Activated gamma-delta T cell treated with anti-CD3 and anti-CD28 coated beads, Interleukin-2, amount 50 U/mL, for 16 hours (primary cell): ENCODE data around the gene EGFL7.

Source experiments
- DNase-seq: peaks from one replicate; pipeline ENCODE4 v3.0.0-alpha.2; 2020; ENCODE audit warnings: low read depth

EGFL7 gene

DNA sequence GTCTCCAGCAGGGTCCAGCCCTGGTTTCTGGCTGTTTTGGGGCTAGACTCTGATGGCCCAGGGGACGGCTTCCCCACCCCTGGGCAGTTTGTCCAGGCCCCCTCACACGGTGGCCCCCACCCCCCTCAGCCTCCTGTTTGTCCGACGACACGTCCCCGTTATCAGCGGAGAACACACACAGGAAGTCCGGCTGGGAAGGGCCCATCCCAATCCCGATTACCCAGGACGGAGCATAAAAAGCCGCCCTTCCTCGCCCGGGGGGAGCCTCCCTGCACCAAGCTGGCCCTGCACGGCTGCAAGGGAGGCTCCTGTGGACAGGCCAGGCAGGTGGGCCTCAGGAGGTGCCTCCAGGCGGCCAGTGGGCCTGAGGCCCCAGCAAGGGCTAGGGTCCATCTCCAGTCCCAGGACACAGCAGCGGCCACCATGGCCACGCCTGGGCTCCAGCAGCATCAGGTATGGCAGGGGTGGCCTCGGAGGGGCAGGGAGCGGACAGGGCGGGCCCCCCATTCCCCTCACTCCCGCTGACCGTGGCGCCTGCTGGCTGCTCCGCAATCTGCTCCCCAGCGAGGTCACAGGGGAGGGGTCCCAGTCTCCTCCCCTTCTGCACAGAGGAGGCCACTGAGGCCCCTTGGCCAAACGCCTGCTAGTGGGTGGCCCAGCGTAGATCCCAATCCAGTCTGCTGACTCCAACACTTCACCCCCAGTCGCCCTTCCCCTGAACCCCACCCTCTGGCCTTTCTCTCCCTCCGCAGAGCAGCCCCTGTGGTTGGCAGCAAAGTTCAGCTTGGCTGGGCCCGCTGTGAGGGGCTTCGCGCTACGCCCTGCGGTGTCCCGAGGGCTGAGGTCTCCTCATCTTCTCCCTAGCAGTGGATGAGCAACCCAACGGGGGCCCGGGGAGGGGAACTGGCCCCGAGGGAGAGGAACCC is at the start of gene EGFL7:
EGFL7 (plus strand) TSS at position 261 of the 926 bp plus-strand sequence. CDS start 5,367 bp downstream, outside the sequence.
- no peak for DNase-seq

DNA sequence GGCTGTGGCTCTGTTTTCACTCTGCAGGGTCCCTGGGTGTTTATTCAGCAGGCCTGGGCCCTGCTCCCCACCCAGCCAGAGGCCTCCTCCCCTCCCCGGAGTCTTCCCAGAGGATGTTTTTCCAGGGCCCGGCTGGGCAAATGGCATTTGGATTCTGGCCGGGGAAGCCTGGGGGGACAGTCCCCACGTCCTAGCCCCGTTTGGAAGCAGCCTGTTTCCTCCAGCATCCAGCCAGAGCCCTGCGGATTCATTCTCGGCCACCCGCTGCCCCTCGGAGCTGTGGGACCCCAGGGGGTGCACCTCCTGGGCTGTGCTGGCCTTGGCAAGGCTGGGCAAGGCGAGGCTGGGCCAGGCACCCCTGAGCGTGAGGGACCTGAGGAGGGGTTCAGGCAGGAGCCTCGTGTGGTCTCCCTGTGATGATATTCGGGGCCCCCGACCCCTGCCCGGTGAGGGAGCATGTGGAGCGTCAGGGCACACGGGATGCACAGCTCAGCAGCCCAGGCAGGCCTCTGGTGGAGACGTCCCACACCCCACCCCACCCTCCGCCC is 48.8 kb upstream of the EGFL7 start:
- no peak for DNase-seq

DNA sequence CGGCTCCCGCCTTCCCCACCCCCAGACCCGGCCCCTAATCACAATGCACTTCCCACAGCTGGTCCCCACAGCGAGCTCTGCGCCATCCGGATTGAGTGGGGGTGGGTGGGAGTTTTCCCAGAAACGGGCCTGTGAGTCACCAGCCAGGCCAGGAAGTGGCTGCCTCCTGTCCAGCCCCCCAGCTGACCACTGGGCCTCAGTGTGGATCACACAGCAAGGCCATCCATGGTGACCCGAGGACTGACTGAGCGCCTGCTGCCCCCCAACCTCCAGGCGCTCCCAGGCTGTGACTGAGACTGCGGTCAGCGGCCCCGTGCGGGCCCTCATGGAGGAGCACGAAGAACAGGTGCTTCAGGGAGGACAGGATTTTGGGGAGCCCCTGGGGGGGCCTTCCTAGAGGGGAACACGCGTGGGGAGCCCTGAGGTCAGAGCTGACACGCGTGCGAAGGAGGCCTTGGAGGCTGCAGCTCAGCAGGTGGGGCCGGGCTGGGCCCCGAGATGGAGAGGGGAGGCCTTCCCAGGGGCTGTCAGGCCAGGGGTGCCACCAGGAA is 48.3 kb upstream of the EGFL7 start:
- DNase-seq = no peak

DNA sequence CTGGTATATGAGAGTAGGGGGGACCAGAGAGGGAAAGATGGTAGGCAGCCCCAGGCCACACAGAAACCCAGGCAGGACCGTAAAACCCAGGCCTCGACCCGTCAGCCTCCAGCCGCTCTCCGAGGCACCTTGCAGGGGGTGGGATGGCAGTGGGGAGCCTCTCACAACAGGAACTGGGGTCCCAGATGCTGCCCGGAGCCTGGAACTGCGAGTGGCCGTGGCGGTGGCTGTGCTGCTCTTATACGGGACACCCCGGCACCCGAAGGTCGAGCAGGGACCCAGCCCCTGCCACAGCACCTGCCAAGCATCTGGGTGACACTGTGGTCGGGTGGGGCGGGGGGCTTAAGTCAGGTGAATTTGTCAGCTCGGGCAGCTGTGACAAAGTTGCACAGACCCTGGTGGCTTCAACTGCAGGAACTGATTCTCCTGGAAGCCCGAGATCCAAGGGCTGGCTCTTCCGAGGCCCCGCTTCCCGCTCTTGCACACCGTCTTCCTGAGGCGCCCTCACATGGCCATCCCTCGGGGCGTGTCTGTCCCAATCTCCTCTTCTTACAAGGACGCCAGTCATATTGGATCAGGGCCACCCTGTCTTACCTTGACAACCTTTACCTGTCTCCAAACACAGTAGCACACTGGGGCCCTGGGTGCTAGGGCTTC is 47.6 kb upstream of the EGFL7 start:
- no peak for DNase-seq

DNA sequence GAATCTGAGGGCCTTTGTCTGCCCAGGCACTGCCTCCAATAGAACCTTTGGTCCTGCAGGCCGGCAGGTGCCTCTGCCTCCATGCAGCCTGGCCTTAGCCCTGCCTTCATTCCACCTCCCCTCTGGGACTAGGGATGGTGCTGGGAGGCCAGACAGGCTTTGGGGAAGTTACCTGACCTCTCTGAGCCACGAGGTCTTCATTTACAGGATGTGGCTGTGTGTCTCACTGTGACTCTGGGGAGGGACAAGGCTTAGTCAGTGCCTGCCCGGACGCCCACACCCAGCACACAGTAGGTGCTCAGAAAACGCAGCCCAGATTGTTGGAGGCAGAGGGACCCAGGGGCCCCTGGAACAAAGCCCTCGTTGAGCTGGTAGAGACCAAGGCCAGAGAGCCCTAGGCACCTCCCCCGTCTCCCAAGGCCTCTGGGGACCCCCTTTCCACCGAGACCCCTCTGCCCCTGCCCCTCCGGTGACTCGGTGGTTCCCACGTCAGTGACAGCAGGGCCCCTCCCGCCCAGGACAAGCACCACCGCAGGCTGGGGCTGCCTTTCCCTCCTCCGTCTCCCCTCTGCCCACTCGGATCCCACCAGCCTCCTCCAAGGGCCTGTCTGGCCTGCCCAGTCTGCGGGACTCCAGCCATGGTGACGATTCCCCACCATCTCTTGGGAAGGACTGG is 46.9 kb upstream of the EGFL7 start:
- no peak for DNase-seq

DNA sequence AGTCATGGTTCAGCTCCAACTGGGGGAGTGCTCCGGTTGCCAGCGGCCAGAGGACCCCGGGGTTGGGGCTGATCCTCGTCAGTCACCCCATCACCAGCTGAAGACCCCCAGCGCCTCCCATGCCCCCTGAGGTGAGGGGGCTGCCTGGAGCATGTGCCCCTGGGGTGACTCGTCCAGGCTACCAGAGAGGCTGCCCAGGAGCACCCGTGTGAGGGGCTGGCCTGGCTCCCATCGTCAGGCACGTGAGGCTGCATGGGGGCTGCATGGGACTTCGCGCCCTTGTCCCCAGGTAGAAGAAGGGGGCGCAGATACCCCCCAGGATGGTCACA is 46.4 kb upstream of the EGFL7 start:
- DNase-seq = no peak

DNA sequence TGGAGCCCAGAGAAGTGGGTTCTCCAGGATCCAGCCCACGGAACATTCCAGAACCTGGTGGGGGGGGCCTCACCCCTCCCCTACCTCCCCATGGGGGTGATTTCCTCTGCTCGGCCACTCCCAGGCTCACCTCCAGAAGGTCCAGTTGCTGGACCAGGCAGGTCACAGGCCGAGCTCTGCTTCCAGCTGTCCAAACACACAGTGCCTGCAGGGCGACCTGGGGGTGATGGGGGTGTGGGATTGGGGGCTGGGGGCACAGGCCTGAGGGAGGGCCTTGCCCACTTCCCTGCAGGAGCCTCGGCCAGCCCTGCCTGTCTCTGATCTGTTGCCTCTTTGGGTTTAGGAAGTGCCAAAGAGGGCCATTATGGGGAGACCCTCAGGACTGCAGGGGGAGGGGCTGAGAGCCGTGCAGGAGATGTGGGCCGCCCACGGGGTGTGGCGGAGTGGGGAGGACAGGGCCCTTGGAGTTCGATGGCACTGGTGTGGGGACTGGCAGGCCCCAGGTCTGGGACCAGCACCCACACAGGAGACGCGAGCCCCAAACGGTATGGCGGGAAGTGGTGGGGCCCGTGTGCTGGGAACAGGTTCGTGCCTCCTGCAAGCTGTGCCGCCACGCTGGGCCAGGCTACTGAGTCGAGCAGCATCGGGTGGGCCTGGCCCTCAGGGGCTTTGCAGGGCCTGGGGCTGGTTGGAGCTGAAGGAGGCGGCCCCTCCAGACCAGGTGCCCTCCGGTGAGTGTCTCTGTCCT is 45.6 kb upstream of the EGFL7 start:
- DNase-seq = no peak

DNA sequence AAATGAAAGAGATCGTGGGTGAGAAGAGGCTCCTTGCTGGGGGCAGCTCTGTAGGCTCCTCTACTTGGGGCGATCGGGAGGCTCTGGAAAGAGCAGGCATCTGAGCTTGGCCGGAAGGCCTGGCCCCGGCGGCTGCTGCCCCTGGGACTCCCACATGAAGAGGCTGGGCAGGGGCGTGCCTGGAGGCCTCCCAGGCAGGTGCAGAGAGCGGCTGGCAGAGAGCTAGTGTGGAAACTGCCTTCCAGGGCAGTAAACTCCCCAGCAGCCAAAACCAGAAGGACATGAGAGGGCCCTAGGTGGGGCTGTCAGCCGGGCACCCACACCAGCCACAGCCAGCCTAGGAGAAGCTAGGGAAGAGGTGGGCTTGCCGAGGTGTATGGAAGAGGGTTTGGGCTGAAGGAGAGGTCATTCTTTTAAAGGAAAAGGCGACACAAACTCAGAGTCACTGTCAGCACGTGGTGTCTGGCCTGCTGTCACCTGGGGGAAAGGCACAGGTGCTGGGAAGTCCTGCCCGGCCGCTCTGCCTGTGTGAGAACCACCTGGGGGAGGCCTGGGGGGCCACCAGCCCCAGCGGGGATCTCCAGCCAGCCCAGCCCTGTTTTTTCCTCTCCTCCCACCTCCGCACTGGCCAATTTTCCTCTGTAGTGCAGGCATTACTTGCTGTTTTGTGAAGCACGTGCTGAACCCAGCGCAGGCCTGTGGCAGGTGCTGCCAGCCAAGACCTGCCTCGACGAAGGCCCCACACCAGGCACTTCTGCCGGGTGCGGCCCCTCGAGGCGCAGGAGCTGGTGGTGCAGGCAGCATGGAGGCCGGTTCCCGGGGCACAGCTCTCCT is 44.8 kb upstream of the EGFL7 start:
- DNase-seq = no peak

DNA sequence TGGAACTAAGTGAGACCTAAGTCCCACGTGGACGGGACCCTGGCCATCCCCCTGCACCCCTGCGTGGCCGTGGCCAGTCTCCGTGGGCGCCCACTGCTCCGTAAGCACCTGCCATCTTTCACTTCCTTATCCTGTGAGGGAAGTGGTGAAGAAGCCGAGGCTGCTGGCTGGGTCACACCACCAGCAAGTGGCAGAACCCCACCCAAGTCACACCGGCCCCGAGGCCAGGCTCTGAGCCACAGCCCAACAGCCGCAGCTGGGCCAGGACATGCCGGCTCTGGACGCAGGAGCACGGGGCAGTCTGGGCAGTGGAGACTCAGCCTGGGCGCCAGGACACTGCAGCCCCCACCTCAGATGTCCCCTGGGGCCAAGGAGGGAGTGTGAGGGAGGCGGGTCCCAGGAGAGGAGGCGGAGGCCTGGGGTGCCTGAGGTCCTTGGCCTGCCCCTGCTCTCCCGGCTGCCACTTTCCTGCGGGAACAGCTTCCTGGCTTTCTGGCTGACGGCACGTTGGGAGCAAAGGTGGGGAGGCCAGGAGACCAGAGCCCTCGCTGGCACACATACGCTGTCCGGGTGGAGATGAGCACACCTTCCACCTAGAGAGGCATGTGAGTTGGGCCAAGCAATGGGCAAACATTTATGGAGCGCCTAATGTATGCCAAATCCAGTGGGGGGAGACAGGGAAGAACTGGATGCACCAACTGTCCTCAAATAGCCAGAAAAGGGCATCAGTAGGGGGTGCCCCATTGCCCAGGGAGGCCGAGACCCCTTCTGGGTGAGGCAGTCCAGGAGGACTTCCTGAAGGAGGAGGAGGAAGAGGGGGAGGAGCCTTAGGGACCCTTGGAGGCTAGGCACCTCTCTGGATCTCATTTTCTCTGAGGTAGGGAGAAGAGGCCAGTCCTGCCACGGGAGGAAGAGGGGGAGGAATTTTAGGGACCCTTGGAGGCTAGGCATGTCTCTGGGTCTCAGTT is 43.9 kb upstream of the EGFL7 start:
- DNase-seq = no peak

DNA sequence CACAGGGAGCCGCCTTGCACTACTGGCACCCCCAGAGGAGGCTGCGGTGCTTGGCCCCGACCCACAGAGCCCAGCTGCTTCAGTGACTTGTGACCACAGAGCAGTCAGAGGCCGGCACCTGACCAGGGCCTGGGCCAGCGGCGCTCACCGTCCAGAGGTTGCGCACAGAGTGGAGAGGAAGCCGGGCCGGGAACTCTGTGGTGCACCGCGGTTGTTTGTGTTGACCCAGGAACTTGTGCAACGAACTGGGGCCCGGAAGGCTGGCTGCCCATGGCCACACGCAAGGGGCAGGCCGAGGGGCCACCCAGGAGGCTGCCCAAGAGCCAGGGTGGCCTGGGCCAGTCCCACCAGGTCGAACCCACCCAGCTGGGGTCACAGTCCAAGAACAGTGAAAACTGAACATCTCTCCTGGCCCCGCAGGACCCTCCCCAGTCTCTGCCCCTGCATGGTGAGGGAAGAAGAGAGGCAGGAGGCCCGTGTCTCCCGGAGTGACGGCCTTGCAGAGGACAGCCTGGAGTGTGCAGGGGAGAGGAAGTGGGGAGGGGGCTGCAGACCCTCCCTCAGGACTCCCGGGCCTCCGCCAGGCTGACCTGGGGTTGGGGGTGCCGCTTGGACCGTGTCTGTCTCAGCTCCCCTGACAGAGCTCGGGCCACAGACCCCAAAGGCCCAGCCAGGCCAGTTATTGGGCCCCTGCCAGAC is 42.8 kb upstream of the EGFL7 start:
- no peak for DNase-seq

DNA sequence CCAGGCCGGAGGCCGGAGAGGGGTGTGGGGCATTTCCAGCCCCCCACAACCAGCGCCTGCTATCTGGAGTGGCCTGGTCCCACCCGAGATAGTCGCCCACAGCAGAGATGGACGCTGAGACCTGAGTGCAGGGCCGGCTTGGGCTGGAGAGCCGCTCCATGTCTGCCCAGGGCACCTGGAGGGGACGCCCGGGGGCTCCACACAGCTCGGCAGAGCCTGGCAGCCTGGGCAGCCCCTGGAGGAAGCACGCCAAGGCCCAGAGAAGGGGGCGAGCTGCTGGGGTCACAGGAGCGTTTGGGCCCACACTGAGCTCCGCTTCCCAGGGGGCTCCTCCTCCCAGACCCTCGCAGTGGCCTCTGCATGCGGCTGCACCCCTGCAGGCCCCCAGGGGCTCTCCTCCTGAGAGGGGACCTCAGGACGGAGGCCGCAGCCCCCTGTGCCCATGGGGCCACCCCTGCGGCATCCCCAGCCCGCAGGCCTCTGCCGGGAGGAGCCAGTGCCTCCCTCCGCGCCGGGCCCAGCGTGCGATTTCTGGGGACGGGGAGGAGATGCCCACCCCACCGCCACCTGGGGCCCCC is 42.2 kb upstream of the EGFL7 start:
- no peak for DNase-seq

DNA sequence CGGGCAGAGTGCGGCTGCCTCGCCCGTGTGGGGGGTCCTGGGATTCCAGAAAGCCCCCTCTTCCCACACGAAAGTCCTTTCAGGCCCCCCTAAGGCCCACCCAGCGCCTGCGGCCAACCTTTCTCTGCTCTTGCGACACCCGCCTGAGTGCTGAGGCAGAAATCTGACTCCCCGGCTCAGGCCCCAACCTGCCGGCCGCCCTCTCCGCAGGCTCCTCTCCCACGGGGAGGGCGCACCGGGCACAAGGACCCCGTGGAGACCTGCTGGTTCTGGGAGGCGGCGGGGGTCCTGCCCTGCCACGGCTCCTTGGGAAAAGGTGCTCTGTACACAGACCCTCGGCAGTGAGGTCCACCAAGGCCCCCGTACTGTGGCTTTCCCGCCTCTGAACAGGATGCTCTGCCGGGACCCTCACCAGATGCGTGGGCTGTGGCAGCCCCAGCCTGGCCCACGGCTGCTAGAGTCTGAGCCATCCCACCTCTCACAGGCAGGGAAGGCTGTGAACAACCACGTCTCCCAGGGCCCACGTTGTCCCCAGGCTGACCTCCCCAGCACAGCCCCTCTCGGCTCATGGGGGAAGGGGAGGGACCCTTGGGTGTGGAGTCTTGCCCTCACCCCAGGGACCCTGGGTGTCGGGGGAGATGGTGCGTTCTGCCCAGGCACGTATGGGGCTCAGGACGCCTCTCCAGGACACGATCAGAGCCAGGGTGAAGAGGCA is 41.5 kb upstream of the EGFL7 start:
- no peak for DNase-seq

DNA sequence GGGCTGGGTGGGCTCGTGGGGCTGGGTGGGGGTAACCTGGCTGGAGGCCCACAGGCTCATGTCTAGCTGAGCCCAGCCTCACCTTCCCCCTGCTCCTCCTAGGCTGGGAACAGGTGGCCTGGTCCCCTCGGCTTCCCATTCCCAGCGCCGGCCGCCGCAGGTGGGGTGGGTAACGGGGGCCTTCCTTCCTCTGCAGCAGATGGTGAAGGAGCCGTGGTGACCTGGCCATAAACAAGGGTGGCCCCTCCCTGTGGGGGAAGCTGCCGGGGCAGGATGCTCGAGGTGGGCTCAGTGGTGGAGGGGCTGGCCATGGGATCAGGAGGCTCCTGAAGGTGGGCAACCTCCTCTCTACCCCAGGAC is 41.0 kb upstream of the EGFL7 start:
- DNase-seq = no peak

DNA sequence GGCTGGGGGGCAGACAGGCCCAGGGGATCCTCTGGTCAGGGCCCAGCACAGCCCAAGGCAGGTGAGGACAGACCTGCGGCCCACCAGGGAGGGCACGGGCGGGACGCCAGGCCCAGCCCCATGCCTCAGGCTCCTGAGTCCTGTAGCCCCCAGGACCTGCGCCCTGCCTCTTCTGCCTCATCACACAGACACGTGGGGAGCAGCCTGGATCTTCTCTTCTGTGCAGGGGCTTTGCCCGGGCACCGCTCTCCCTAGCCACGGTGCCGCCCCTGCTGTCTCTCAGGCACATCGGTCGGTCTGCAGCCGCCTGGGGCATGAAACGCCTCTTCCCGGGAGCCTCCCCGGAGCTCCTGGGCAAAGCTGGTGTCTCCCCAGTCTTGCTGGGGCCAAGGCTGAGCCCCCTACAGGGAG is 40.2 kb upstream of the EGFL7 start:
- no peak for DNase-seq

DNA sequence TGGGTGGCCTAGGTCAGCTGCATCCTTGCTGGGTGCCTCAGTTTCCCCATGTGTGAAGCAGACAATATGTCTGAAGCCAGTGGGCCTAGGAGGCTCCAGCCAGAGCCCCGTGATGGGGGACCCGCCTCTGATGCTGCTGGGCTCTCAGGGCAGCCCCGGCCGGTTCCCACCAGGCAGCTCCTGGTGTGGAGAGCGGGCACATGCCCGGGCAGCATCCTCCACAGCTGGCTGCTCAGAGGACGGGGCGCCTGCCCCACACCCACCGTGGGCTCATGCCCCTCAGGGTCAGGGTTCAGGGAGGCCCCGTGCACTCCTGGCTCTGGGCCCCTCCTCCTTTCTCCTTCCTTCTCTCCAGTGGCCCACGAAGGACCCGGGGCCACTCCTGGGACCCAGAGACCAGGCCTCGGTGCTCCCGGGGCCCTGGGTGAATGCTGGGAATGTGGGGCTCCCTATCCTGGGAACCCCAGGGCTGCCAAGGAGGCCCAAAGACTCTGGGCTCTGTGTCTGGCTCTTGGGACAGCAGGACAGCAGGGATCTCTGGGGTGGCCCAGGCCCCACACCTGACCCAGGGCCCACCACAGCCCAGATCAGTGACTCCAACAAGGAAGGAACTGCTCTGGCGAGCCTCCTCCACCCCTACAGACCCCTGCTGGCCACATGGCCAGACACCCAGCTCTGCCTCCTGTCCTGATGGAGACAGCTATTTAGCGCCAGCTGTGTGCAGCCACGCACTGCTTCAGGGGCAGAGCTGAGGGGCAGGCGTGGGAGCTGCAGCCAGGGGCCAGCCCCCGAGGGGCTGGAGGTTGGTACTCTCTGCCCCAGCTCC is 39.5 kb upstream of the EGFL7 start:
- DNase-seq = no peak

DNA sequence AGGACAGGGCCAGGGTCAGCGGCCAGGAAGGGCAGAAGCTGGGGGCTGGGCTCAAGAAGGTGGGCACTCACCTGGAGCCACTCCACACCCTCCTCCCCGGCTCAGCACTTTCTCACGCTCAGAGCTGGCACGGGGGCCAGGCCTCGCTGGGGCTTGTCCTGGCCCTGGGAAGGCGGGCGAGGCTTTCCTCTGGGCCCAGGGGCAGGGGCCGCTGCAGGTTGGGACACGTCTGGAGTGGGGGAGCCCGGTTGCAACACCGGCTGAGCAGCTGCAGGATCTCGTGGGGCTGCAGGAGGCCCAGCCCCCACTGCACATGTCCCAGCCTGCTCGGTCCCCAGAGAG is 38.9 kb upstream of the EGFL7 start:
- DNase-seq = no peak
